MCF 10A (cell line): Measurements from ENCODE around the gene DPP6. TPM values are rescaled to one million over a fixed set of nuclear protein-coding genes. Genes with fewer than 3 reads are reported as not detected.

Experiments
- BruUV-seq: library from RNA; stranded (reverse); fragments of 400-500 nt; replicated peaks from 2 replicates; lab custom pipeline; 2021; lab: Mats Ljungman, UMichigan
- CTCF ChIA-PET: fragments of 300-600 bp; sonication (Branson Sonifier 250); formaldehyde crosslinking; extraction: SDS; loops from one replicate; lab custom pipeline; 2021; ENCODE audit warnings: antibody characterized with exemption, inconsistent platforms; lab: Yijun Ruan, JAX
- POLR2A ChIA-PET: fragments of 300-600, 350-650 bp; sonication (Branson Sonifier 250); formaldehyde crosslinking; extraction: SDS; loops from one replicate; lab custom pipeline; 2020; ENCODE audit warnings: antibody characterized with exemption, inconsistent platforms; lab: Yijun Ruan, JAX
- DNase-seq: peaks from one replicate; pipeline ENCODE4 v3.0.0-alpha.2; 2018; ENCODE audit not compliant: unreplicated experiment
- H3K27ac Mint-ChIP-seq: one replicate; pipeline ENCODE4 v1.8.0; 2022; ENCODE audit warnings: mild to moderate bottlenecking, low read depth, mixed read lengths; ENCODE audit not compliant: unreplicated experiment
- H3K27me3 Mint-ChIP-seq: one replicate; pipeline ENCODE4 v1.8.0; 2022; ENCODE audit warnings: mixed read lengths; ENCODE audit not compliant: insufficient read depth, unreplicated experiment
- H3K36me3 Mint-ChIP-seq: one replicate; pipeline ENCODE4 v1.8.0; 2022; ENCODE audit warnings: mild to moderate bottlenecking, moderate library complexity, mixed read lengths; ENCODE audit not compliant: insufficient read depth, unreplicated experiment
- H3K4me1 Mint-ChIP-seq: one replicate; pipeline ENCODE4 v1.8.0; 2022; ENCODE audit warnings: mixed read lengths; ENCODE audit not compliant: insufficient read depth, unreplicated experiment
- H3K4me3 Mint-ChIP-seq: one replicate; pipeline ENCODE4 v1.8.0; 2022; ENCODE audit warnings: mild to moderate bottlenecking, moderate library complexity, mixed read lengths; ENCODE audit not compliant: unreplicated experiment
- H3K9me3 Mint-ChIP-seq: one replicate; pipeline ENCODE4 v1.8.0; 2022; ENCODE audit warnings: mixed read lengths; ENCODE audit not compliant: unreplicated experiment
- CTCF ChIP-seq: fragments of 200-600 bp; IDR thresholded peaks from one replicate; pipeline ENCODE4 v1.8.0; 2022; ENCODE audit warnings: antibody characterized with exemption, mild to moderate bottlenecking; ENCODE audit not compliant: unreplicated experiment
- intact Hi-C: fragments of 100-400 bp; cut with micrococcal nuclease; formaldehyde crosslinking; loops from 2 replicates; pipeline ENCODE4 v1.14.1; 2022
- total RNA-seq: library from RNA; stranded (reverse); gene quantifications from 2 replicates; pipeline ENCODE4 v1.2.3, GENCODE V29; 2022

DPP6 gene
- total RNA-seq, 1 experiment from 2014 or later = not detected

GRCh38 chr7:154304231-154304630 lies 252.0 kb downstream of the DPP6 start:
- H3K4me1 Mint-ChIP-seq = no peaks in the 10 kb centered on the region
- H3K4me3 Mint-ChIP-seq = no peak overlapping the region
- no peak for TF ChIP-seq CTCF
- H3K36me3 Mint-ChIP-seq = peaks cover 6% of the 10 kb centered on the region
- intact Hi-C loops = no loop called here
- H3K27ac Mint-ChIP-seq = no peak overlapping the region
- peaks cover 12% of the 10 kb centered on the region for H3K9me3 Mint-ChIP-seq
- ChIA-PET CTCF (no interaction called here), POLR2A (no interaction called here)
- no peak for DNase-seq
- H3K27me3 Mint-ChIP-seq = no peaks in the 10 kb centered on the region
- no TSS peak for BruUV-seq

GRCh38 chr7:154304740-154305700 lies 252.8 kb downstream of the DPP6 start:
- ChIA-PET POLR2A (no interaction called here), CTCF (no interaction called here)
- intact Hi-C loops = no loop called here
- Mint-ChIP-seq H3K4me1 (no peaks in the 10 kb centered on the region), H3K4me3 (no peak overlapping the region), H3K27ac (no peak overlapping the region), H3K9me3 (peaks cover 20% of the 10 kb centered on the region), H3K27me3 (no peaks in the 10 kb centered on the region), H3K36me3 (peaks cover 6% of the 10 kb centered on the region)
- no peak for DNase-seq
- no peak for TF ChIP-seq CTCF
- no TSS peak for BruUV-seq

GRCh38 chr7:154306036-154306435 lies 253.8 kb downstream of the DPP6 start:
- Mint-ChIP-seq H3K4me3 (no peak overlapping the region), H3K27me3 (no peaks in the 10 kb centered on the region), H3K36me3 (peaks cover 6% of the 10 kb centered on the region), H3K9me3 (peaks cover 23% of the 10 kb centered on the region), H3K4me1 (no peaks in the 10 kb centered on the region), H3K27ac (no peak overlapping the region)
- no TSS peak for BruUV-seq
- DNase-seq = no peak
- TF ChIP-seq CTCF = no peak
- intact Hi-C loops = no loop called here
- ChIA-PET CTCF (no interaction called here), POLR2A (no interaction called here)

- DNase-seq = no peak
- intact Hi-C loops = no loop called here
- no peak for TF ChIP-seq CTCF
- Mint-ChIP-seq H3K4me3 (no peak overlapping the region), H3K9me3 (peaks cover 25% of the 10 kb centered on the region), H3K4me1 (no peaks in the 10 kb centered on the region), H3K27ac (no peak overlapping the region), H3K36me3 (peaks cover 6% of the 10 kb centered on the region), H3K27me3 (no peaks in the 10 kb centered on the region)
- ChIA-PET POLR2A (no interaction called here), CTCF (no interaction called here)
- no TSS peak for BruUV-seq
These were observed 256.7 kb downstream of the DPP6 start for GRCh38 chr7:154308928-154309327.
